ENCODE measurements around the gene CSRP1.
A peak's percentile ranks its signal among the peaks of the same experiment; 100 is the strongest.

Gene CSRP1

DNA sequence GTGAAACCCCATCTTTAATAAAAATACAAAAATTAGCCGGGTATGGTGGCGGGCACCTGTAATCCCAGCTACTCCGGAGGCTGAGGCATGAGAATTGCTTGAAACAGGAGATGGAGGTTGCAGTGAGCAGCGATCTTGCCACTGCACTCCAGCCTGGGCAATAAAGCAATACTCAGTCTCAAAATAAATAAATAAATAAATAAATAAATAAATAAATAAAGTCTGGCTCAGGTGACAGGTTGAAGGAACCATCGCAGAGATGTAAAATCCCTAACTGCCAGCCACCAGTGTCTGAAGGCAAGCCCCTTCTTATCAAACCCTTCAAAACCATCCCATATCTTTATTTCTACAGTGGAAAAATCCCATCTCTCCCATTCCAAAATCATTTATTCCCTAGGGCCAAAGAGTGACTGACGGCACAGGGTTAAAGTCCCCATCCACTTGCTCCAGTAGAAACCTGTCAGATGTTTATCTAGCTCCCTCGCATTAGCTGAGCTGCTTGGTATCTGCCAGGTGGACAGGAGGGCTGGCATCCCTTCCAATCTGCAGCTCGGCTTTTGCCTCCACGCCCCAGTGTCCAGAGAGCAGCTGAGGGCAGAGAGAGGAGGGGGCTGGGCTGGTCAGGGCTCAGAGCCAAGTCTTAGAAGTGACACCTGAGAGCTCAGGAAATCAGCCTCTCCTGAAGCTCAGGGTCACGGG is 5.0 kb downstream of the CSRP1 start:
- peak overlapping the region; percentile 89 for H3K27ac ChIP-seq (ENCODE audit: poor library complexity, severe bottlenecking)

GRCh38 chr1:201501144-201501543 is 5.8 kb downstream of the CSRP1 start:
- Histone ChIP-seq H3K4me3 (ENCODE audit: severe bottlenecking) (no peak overlapping the region), H3K9me3 (ENCODE audit: severe bottlenecking) (no peaks in the 10 kb centered on the region), H3K36me3 (ENCODE audit: low read depth) (peaks cover 57% of the 10 kb centered on the region), H3K27ac (ENCODE audit: poor library complexity, severe bottlenecking) (peak overlapping the region; percentile 89), H3K4me1 (ENCODE audit: insufficient read depth, poor library complexity, severe bottlenecking) (peaks cover 46% of the 10 kb centered on the region), H3K27me3 (ENCODE audit: insufficient read depth, poor library complexity, severe bottlenecking) (no peaks in the 10 kb centered on the region)
- no peak for DNase-seq (ENCODE audit: low spot score)
- ATAC-seq (ENCODE audit: low read depth) = no peak
- TF ChIP-seq, protein P1, sequence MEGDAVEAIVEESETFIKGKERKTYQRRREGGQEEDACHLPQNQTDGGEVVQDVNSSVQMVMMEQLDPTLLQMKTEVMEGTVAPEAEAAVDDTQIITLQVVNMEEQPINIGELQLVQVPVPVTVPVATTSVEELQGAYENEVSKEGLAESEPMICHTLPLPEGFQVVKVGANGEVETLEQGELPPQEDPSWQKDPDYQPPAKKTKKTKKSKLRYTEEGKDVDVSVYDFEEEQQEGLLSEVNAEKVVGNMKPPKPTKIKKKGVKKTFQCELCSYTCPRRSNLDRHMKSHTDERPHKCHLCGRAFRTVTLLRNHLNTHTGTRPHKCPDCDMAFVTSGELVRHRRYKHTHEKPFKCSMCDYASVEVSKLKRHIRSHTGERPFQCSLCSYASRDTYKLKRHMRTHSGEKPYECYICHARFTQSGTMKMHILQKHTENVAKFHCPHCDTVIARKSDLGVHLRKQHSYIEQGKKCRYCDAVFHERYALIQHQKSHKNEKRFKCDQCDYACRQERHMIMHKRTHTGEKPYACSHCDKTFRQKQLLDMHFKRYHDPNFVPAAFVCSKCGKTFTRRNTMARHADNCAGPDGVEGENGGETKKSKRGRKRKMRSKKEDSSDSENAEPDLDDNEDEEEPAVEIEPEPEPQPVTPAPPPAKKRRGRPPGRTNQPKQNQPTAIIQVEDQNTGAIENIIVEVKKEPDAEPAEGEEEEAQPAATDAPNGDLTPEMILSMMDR (IDR thresholded peaks at IDR 0.05; ENCODE audit: poor library complexity, severe bottlenecking) = no peak

More for the DNA sequence above, 5.0 kb downstream of the CSRP1 start:
- H3K4me3 ChIP-seq (ENCODE audit: severe bottlenecking) = no peak overlapping the region
- TF ChIP-seq, protein P1 (IDR thresholded peaks at IDR 0.05; ENCODE audit: poor library complexity, severe bottlenecking) = no peak
- H3K4me1 ChIP-seq (ENCODE audit: insufficient read depth, poor library complexity, severe bottlenecking) = peaks cover 38% of the 10 kb centered on the region
- ATAC-seq (ENCODE audit: low read depth) = no peak
- no peaks in the 10 kb centered on the region for H3K9me3 ChIP-seq (ENCODE audit: severe bottlenecking)
- no peaks in the 10 kb centered on the region for H3K27me3 ChIP-seq (ENCODE audit: insufficient read depth, poor library complexity, severe bottlenecking)
- H3K36me3 ChIP-seq (ENCODE audit: low read depth) = peaks cover 50% of the 10 kb centered on the region
- no peak for DNase-seq (ENCODE audit: low spot score)

GRCh38 chr1:201500670-201501120 is 6.2 kb downstream of the CSRP1 start:
- H3K27ac ChIP-seq (ENCODE audit: poor library complexity, severe bottlenecking) = peak overlapping the region; percentile 89
- H3K4me1 ChIP-seq (ENCODE audit: insufficient read depth, poor library complexity, severe bottlenecking) = peaks cover 49% of the 10 kb centered on the region
- DNase-seq (ENCODE audit: low spot score) (no peak), ATAC-seq (ENCODE audit: low read depth) (no peak)
- H3K27me3 ChIP-seq (ENCODE audit: insufficient read depth, poor library complexity, severe bottlenecking) = no peaks in the 10 kb centered on the region
- TF ChIP-seq, protein P1 (IDR thresholded peaks at IDR 0.05; ENCODE audit: poor library complexity, severe bottlenecking) = no peak
- H3K9me3 ChIP-seq (ENCODE audit: severe bottlenecking) = no peaks in the 10 kb centered on the region
- H3K4me3 ChIP-seq (ENCODE audit: severe bottlenecking) = no peak overlapping the region
- peaks cover 61% of the 10 kb centered on the region for H3K36me3 ChIP-seq (ENCODE audit: low read depth)

GRCh38 chr1:201499795-201500669 is 6.9 kb downstream of the CSRP1 start:
- no peaks in the 10 kb centered on the region for H3K27me3 ChIP-seq (ENCODE audit: insufficient read depth, poor library complexity, severe bottlenecking)
- DNase-seq (ENCODE audit: low spot score) = no peak
- no peaks in the 10 kb centered on the region for H3K9me3 ChIP-seq (ENCODE audit: severe bottlenecking)
- TF ChIP-seq, protein P1 (IDR thresholded peaks at IDR 0.05; ENCODE audit: poor library complexity, severe bottlenecking) = no peak
- H3K4me1 ChIP-seq (ENCODE audit: insufficient read depth, poor library complexity, severe bottlenecking) = peaks cover 45% of the 10 kb centered on the region
- H3K27ac ChIP-seq (ENCODE audit: poor library complexity, severe bottlenecking) = peak overlapping the region; percentile 89
- no peak overlapping the region for H3K4me3 ChIP-seq (ENCODE audit: severe bottlenecking)
- peaks cover 68% of the 10 kb centered on the region for H3K36me3 ChIP-seq (ENCODE audit: low read depth)
- no peak for ATAC-seq (ENCODE audit: low read depth)
